ENCODE measurements around the gene ERMAP.

Gene ERMAP

GRCh38 chr1:42816585-42817439 lies at the start of gene ERMAP, which contains the start of gene SVBP:
Gene ERMAP, plus strand, starts transcription at chr1:42817122. Its CDS starts 13,327 bp downstream, at chr1:42830449.
Gene SVBP, minus strand, starts transcription at chr1:42817397. Its CDS starts 853 bp downstream, at chr1:42816544.
- DNase-seq (ENCODE audit: low read depth) = peak; percentile 93

DNA sequence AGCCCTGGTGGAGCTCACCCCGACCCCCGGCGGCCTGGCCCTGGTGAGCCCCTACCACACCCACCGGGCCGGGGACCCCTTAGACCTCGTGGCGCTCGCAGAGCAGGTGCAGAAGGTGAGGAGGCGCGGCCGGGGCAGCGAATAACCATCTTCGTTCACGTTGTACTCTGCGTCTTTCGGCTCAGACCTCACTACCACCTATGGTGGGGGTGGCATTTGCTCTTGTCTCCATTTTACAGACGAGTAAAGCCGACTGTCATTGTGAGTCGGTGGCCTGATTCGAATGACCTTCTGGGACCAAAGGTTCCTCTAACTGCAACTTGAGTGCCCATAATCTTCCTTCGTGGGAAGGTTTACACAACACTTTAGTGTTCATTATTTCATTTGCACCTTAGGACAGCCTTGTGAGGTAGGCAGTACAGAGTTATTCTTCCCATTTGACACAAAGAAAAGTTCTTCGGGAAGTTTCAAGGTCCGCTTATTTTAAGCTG lies 49.4 kb upstream of the ERMAP start:
- DNase-seq (ENCODE audit: low read depth) = no peak

GRCh38 chr1:42768172-42768571 lies 48.8 kb upstream of the ERMAP start:
- no peak for DNase-seq (ENCODE audit: low read depth)

DNA sequence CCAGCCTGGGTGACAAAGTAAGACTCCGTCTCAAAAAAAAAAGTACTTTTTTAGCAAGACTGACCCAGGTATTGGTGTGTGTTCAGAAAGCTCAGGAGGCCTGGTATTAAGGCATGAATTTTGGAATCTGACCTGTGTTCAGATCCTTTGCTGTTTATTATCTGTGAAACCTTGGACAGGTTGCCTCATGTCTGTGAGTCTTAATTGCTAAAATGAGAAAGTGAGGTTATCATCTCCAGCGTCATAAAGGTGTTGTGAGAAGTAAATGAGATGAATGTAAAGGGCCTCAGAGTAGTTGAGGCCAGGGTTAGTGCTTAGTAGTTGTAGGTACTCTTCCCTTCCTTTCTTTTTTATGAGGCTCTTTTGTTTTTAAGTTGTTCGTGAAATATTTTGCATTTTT lies 47.1 kb upstream of the ERMAP start:
- no peak for DNase-seq (ENCODE audit: low read depth)

- DNase-seq (ENCODE audit: low read depth) = no peak
Measured at GRCh38 chr1:42773420-42773819, 43.5 kb upstream of the ERMAP start.

DNA sequence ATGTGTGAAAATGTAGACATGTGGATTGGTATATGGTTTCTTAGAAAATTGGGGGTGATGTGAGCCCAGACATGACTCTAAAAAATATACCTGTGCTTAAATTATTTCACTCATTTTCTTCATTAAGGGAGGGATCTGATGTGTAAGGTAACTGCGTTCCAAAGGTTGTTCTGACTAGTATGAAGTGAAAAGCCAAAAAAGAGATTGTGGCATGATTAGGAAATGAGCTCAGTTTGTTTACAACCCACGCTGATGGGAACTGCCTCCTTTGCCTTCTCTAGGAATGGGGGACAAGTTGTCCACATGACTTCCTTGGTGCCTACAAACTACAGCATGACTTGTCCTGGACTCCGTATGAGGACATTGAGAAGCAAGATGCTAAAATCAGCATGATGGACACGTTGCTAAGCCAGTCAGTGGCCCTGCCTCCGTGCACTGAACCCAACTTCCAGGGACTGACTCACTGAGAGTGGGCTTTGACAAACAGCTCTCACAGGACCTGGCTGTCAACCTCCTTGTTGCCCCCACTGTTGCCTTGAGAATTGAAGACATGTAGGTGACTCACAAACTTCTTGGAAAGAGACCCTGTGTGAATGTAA lies 41.9 kb upstream of the ERMAP start:
- no peak for DNase-seq (ENCODE audit: low read depth)

- no peak for DNase-seq (ENCODE audit: low read depth)
Measured at GRCh38 chr1:42776502-42776901, 40.4 kb upstream of the ERMAP start.

GRCh38 chr1:42777852-42778251 lies 39.1 kb upstream of the ERMAP start:
- no peak for DNase-seq (ENCODE audit: low read depth)

GRCh38 chr1:42779725-42780124 lies 37.2 kb upstream of the ERMAP start:
- no peak for DNase-seq (ENCODE audit: low read depth)

DNA sequence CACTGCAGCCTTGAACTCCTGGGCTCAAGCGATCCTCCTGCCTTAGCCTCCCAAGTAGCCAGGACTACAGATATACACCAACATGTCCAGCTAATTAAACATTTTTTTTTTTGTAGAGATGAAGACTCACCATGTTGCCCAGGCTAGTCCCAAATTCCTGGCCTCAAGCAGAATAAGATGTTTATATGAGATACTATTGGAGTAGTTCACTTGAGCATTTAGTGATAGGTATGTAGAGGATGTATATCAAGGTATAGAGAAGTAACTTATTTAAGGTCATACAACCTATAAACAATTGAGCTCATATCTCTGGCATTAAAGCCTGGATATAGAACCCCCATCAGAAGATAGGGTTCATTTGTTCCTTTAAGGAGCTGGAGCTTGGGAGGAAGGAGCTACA lies 36.7 kb upstream of the ERMAP start:
- DNase-seq (ENCODE audit: low read depth) = no peak

DNA sequence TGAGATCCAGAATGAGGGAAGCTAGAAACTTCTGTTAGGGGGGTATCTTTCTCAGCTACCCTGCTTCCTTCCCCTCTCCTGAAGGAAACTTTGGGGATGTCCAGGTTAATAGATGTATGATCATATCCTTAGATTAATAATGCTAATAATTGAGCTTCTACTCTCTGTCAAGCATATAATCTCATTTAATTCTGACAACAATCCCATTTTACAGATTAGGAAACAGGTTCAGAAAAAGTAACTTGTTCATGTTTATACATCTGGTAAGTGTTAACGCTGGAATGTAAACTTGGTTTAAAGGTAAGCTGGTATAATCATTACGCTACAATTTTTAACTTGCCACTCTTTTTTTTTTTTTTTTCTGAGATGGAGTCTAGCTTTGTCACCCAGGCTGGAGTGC lies 33.8 kb upstream of the ERMAP start:
- DNase-seq (ENCODE audit: low read depth) = no peak

DNA sequence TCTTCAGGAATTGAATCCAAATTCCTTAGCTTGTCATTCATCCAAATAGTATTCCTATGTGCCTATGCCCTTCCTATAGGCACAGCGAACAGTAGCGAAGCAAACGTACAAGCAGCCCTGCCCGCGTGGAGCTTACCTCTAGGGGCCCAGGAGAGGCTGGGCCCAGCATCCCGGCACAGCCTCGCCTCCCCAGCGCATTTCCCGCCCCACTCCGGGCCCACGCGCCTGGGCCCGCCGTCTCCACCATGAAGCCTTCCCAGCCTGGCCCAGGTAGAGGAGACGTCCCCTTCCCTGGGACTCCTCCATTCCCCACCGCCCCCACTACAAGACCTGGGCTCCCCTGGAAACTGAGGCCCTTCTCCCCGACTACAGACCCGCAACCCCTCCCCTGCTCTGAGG lies 32.4 kb upstream of the ERMAP start:
- no peak for DNase-seq (ENCODE audit: low read depth)

DNA sequence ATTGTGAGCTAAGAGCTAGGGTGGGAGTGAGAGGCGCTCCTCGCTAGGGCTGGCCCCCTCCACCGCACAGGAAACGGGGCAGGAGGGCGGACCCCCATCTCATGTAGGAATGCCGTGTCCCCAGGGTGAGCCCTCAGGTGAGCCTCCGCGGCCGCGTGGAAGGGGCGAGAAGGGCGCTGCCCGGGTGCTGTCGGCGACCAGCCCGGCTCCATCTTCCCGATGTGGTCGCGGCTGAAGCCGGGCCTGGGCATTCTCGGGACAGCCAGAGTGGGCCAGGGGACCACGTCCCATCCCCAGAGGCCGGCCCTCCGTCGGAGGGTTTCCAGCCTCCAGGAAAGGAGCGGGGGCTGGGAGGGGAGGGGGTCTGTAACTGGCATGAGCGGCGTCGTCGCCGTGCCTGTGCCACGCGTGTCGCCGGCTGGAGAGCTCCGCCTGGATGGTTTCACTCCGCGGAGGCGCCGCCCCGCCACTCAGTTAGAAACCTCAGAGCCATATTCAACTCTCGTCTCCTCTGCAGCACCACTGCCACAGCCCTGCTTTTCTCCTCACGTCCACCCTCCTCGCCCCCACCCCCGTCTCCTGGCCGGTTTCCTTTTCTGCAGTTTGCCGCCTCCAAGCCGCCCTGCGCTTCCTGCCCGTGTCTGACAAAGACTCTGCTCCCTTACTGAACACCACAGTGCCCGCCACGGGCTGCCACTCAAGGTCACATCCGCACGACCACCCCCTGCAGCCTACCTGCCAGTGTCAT lies 31.8 kb upstream of the ERMAP start, which contains the start of gene TMEM269:
Gene TMEM269 (plus strand): TSS at position 46 of the 748 bp plus-strand sequence. CDS start 4,903 bp downstream, outside the sequence.
- DNase-seq (ENCODE audit: low read depth) = peak; percentile 19

GRCh38 chr1:42786097-42786496 lies 30.8 kb upstream of the ERMAP start:
- DNase-seq (ENCODE audit: low read depth) = no peak

GRCh38 chr1:42788021-42788420 lies 28.9 kb upstream of the ERMAP start:
- DNase-seq (ENCODE audit: low read depth) = no peak

- no peak for DNase-seq (ENCODE audit: low read depth)
Measured at GRCh38 chr1:42793824-42794223, 23.1 kb upstream of the ERMAP start.

- no peak for DNase-seq (ENCODE audit: low read depth)
Measured at GRCh38 chr1:42797414-42797813, 19.5 kb upstream of the ERMAP start.

DNA sequence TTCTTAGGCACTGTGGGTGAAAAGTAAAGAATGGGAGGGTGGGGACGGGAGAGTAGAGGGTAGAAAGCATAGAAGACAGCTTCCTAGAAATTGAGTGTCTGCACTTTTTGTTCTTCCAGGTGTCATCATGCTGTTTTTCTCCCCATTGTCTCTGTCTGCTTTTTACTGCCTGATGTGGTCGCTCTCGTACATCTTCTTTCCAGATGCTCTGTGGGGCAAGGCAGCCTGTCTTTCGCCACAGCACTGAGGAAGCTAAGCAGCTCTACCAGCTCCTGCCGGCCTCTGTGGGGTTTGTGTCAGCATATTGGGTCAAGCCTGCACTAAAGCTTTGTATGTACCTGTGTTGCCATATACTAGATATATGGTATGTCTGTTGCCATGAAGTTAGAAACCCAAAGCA lies 18.9 kb upstream of the ERMAP start:
- DNase-seq (ENCODE audit: low read depth) = no peak

GRCh38 chr1:42801832-42802473 lies 15.0 kb upstream of the ERMAP start:
- no peak for DNase-seq (ENCODE audit: low read depth)

- DNase-seq (ENCODE audit: low read depth) = no peak
Measured at GRCh38 chr1:42806171-42806570, 10.8 kb upstream of the ERMAP start.

GRCh38 chr1:42806593-42806992 lies 10.3 kb upstream of the ERMAP start:
- DNase-seq (ENCODE audit: low read depth) = no peak

- no peak for DNase-seq (ENCODE audit: low read depth)
Measured at GRCh38 chr1:42807056-42807668, 9.8 kb upstream of the ERMAP start.

Measured in activated gamma-delta T cell treated with anti-CD3 and anti-CD28 coated beads, Interleukin-2, amount 50 U/mL, for 16 hours (primary cell).